Endothelial cell of umbilical vein (primary cell): ENCODE measurements around the gene GUCY2D. TPM values are rescaled to one million over a fixed set of nuclear protein-coding genes. Genes with fewer than 3 reads are reported as not detected.

Source experiments
- BruUV-seq: library from RNA; stranded (reverse); fragments of 400-500 nt; replicated peaks from 2 replicates; lab custom pipeline; 2021; lab: Mats Ljungman, UMichigan
- CTCF ChIA-PET: fragments of 300-600, 350-600 bp; sonication (Branson Sonifier 250); formaldehyde crosslinking; loops from one replicate; lab custom pipeline; 2021; ENCODE audit warnings: antibody characterized with exemption, inconsistent platforms; lab: Charles Lee
- POLR2A ChIA-PET: fragments of 300-600, 350-600 bp; sonication (Branson Sonifier 250); formaldehyde crosslinking; loops from one replicate; lab custom pipeline; 2021; ENCODE audit warnings: antibody characterized with exemption, inconsistent platforms; lab: Charles Lee
- DNase-seq: peaks from one replicate; pipeline ENCODE4 v3.0.0-alpha.2; 2011; ENCODE audit warnings: low read depth, low spot score
- FAIRE-seq: peaks from 2 replicates; lab custom pipeline; 2011; peaks lifted over from hg19 to GRCh38; lab: Jason Lieb, UNC
- H2AFZ ChIP-seq: 2 replicates; pipeline ENCODE4 v1.6.0; 2012; ENCODE audit warnings: low read depth, low read length, control low read depth, inconsistent platforms
- H3K27ac ChIP-seq: 2 replicates; pipeline ENCODE4 v1.5.1; 2011; ENCODE audit warnings: low read depth, mild to moderate bottlenecking, control low read depth, low read length, moderate library complexity; ENCODE audit not compliant: insufficient read depth
- H3K27me3 ChIP-seq, 2 experiments: 2 replicates each; pipeline versions ENCODE4 v1.6.0 to v1.6.1; 2011; ENCODE audit warnings: low read length in 2 of 2, mixed read lengths in 1 of 2; ENCODE audit not compliant: control insufficient read depth in 2 of 2, insufficient read depth in 2 of 2
- H3K36me3 ChIP-seq, 2 experiments: 2 replicates in 1 of 2; 3 replicates in 1 of 2; pipeline ENCODE4 v1.5.1; 2011; ENCODE audit warnings: low read length in 2 of 2, mild to moderate bottlenecking in 1 of 2, moderate library complexity in 1 of 2; ENCODE audit not compliant: control insufficient read depth in 2 of 2, insufficient read depth in 2 of 2; ENCODE audit errors: extremely low read depth in 1 of 2
- H3K4me1 ChIP-seq: 3 replicates; pipeline ENCODE4 v1.5.1; 2011; ENCODE audit warnings: mild to moderate bottlenecking, low read length; ENCODE audit not compliant: control insufficient read depth, insufficient read depth; ENCODE audit errors: extremely low read depth
- H3K4me2 ChIP-seq: 2 replicates; pipeline ENCODE4 v1.6.1; 2011; ENCODE audit warnings: low read length, control low read depth, mixed read lengths; ENCODE audit not compliant: insufficient read depth
- H3K4me3 ChIP-seq, 3 experiments: fragments of 200-600 bp in 1 of 3; sonication (generic), shearing (Covaris generic) in 1 of 3; replicated peaks in 1 of 3; 2 replicates each; pipeline ENCODE4 v1.5.1; 2011 to 2016; ENCODE audit warnings: control low read depth in 3 of 3, low read length in 3 of 3, mild to moderate bottlenecking in 2 of 3, inconsistent platforms in 1 of 3, low read depth in 1 of 3, moderate library complexity in 1 of 3; ENCODE audit not compliant: insufficient read depth in 1 of 3
- H3K79me2 ChIP-seq: 2 replicates; pipeline ENCODE4 v1.6.0; 2012; ENCODE audit warnings: low read length, inconsistent platforms; ENCODE audit not compliant: control insufficient read depth, insufficient read depth
- H3K9ac ChIP-seq: replicated peaks from 2 replicates; pipeline ENCODE3; 2011; ENCODE audit warnings: low read length, control low read depth; ENCODE audit not compliant: insufficient read depth; ENCODE audit errors: extremely low read depth
- H3K9me1 ChIP-seq: replicated peaks from 3 replicates; pipeline ENCODE4 v1.6.0; 2011; ENCODE audit warnings: mild to moderate bottlenecking, low read length; ENCODE audit not compliant: control insufficient read depth, insufficient read depth; ENCODE audit errors: extremely low read depth
- H3K9me3 ChIP-seq: replicated peaks from 2 replicates; pipeline ENCODE4 v1.5.1; 2012; ENCODE audit warnings: low read length, inconsistent platforms; ENCODE audit not compliant: control insufficient read depth, insufficient read depth
- H4K20me1 ChIP-seq: replicated peaks from 2 replicates; pipeline ENCODE3; 2011; ENCODE audit warnings: mild to moderate bottlenecking, low read length; ENCODE audit not compliant: control insufficient read depth, insufficient read depth; ENCODE audit errors: extremely low read depth
- EZH2 ChIP-seq: IDR thresholded peaks from 2 replicates; pipeline ENCODE4 v1.6.1; 2012; ENCODE audit warnings: borderline replicate concordance, low read depth, mild to moderate bottlenecking, moderate library complexity, low read length, inconsistent platforms; ENCODE audit not compliant: severe bottlenecking
- FOS ChIP-seq: IDR thresholded peaks from 2 replicates; pipeline ENCODE4 v1.6.1; 2011; ENCODE audit warnings: mild to moderate bottlenecking, low read length, moderate library complexity, borderline replicate concordance; ENCODE audit not compliant: insufficient read depth
- GATA2 ChIP-seq: IDR thresholded peaks from 2 replicates; pipeline ENCODE4 v1.7.0; 2011; ENCODE audit warnings: low read depth, mild to moderate bottlenecking, moderate library complexity, mixed read lengths, low read length; ENCODE audit not compliant: insufficient read length, insufficient read depth
- JUN ChIP-seq: IDR thresholded peaks from 2 replicates; pipeline ENCODE4 v1.6.1; 2011; ENCODE audit warnings: borderline replicate concordance, low read depth; ENCODE audit not compliant: insufficient read length, insufficient read depth
- MYC ChIP-seq: IDR thresholded peaks from one replicate; pipeline ENCODE4 v1.6.1; 2011; ENCODE audit warnings: mild to moderate bottlenecking, low read depth, low read length
- POLR2A ChIP-seq: IDR thresholded peaks from 2 replicates; pipeline ENCODE4 v1.6.1; 2012; ENCODE audit warnings: low read depth, mild to moderate bottlenecking, control low read depth, low read length
- POLR2AphosphoS5 ChIP-seq: IDR thresholded peaks from 2 replicates; pipeline ENCODE4 v1.6.1; 2012; ENCODE audit warnings: low read depth, mild to moderate bottlenecking, control low read depth, low read length, moderate library complexity; ENCODE audit not compliant: insufficient read depth
- dilution Hi-C: fragments of 300-500 bp; cut with MboI; formaldehyde crosslinking; loops from one replicate; pipeline ENCODE4 v1.15.0; 2019; ENCODE audit warnings: low sequenced_read_pairs; ENCODE audit not compliant: extremely low pct_ligation_motif_present
- intact Hi-C: fragments of 100-400 bp; cut with micrococcal nuclease; formaldehyde crosslinking; loops from one replicate; pipeline ENCODE4 v1.10.0; 2022
- polyA plus RNA-seq, 4 experiments: library from polyadenylated mRNA; depleted of rRNA in 3 of 4; stranded (reverse) in 3 of 4; unstranded in 1 of 4; fragments of >200 nt; gene quantifications; 2 replicates each; pipeline versions ENCODE4 v1.2.1 to v1.2.3, GENCODE V29; 2011 to 2012; ENCODE audit warnings: missing spikeins in 1 of 4
- total RNA-seq: library from RNA; stranded (reverse); gene quantifications from 2 replicates; pipeline ENCODE4 v1.2.3, GENCODE V29; 2021
- TF ChIP-seq, protein P1 (sequence below), 2 donors: IDR thresholded peaks; 1 replicate in 1 of 2; 2 replicates in 1 of 2; pipeline ENCODE4 v1.5.1; 2011; ENCODE audit warnings: low read length in 2 of 2, mild to moderate bottlenecking in 2 of 2, moderate library complexity in 2 of 2, control low read depth in 1 of 2, inconsistent platforms in 1 of 2, low read depth in 1 of 2; ENCODE audit not compliant: insufficient read depth in 1 of 2; ENCODE audit errors: extremely low read depth in 1 of 2
- TF ChIP-seq, protein P2 (sequence below): IDR thresholded peaks from 2 replicates; pipeline ENCODE4 v1.6.1; 2011; ENCODE audit not compliant: insufficient read depth, insufficient read length

The GUCY2D gene
- total and polyA plus RNA-seq, 2 donors (not counting 3 experiments of a cell fraction or from before 2014, with no cell fraction given), result not detected

DNA sequence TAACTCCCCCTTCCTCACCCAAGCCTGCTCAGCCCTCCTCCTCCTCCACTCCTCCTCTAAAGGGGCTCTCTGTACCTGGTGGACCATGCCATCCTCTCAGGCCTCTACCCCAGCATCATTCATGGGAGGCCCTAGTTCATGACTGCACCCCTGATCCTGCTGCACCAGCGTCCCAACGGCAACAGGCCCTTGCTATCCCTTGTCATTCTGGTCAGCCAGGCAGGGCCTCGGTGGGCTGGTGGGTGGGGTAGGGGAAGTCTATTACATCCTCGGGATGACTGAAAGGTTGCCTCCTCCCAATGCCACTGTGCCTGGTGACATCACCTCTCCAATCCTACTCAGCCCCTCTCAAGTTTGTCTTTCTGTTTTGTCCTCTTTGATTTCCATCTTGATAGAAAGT is 65.4 kb downstream of the GUCY2D start:
- no TSS peak for BruUV-seq
- CTCF ChIA-PET, result interaction anchor here (2.3 to 4.7 kb wide), 2 partner anchors 8 to 11 kb away, joined by 5 to 73 read pairs; no protein-coding TSS in a partner anchor
- dilution Hi-C loops, result no loop called here
- DNase-seq (no peak), FAIRE-seq (no peak)
- POLR2A ChIA-PET, result no interaction called here
- no peak overlapping the region for H3K9ac ChIP-seq
- H3K4me2 ChIP-seq, result no peak overlapping the region
- H3K36me3 ChIP-seq, result no peaks in the 10 kb centered on the region
- peaks cover 29 to 37% of the 10 kb centered on the region in 2 experiments for H3K27me3 ChIP-seq
- H4K20me1 ChIP-seq, result no peaks in the 10 kb centered on the region
- no peak overlapping the region for H2AFZ ChIP-seq
- H3K79me2 ChIP-seq, result no peaks in the 10 kb centered on the region
- no peak overlapping the region for H3K27ac ChIP-seq
- H3K4me3 ChIP-seq, result no peak overlapping the region
- no peaks in the 10 kb centered on the region for H3K9me1 ChIP-seq
- no peaks in the 10 kb centered on the region for H3K9me3 ChIP-seq
- intact Hi-C loops, result no loop called here
- H3K4me1 ChIP-seq, result peaks cover 2% of the 10 kb centered on the region
- no peak for TF ChIP-seq MYC
- TF ChIP-seq EZH2, result no peak
- no peak for TF ChIP-seq POLR2A

DNA sequence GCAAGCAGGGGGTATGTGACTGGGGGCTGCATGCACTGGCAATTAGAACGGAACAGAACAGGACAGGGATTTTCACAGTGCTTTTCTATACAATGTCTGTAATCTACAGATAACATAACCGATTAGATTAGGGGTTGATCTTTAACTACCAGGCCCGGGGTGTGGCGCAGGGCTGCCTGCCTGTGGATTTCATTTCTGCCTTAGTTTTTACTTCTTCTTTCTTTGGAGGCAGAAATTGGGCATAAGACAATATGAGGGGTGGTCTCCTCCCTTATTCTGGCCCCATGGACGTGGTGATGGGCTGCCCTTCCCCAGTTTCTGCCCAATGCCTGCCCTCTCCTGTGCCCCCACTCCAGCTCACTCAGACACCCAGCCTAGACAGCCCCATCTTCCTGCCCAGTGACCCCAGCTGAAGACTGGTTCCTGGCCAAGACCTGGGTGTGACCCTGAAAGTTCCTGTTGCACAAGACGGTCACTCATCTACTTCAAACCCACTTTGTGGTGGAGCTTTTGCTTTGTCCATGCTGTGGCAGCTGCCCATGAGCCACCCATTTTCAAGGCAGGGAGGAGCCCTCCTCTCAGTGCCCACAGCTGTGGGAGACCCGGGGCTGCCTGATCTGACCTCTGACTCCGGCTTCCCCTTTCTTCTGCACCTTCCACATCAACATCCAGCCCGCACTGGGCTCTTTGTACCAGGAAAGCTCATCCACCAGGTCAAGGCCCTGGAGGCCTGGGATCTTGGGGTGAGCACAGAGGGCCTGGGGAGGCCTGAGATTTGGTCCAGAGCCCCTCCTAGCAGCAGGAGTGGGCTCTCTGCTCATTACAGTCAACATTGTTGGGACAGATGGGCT is 66.5 kb downstream of the GUCY2D start:
- POLR2A ChIA-PET, result no interaction called here
- CTCF ChIA-PET, result interaction anchor here (0.9 to 4.7 kb wide), 7 partner anchors 9 to 50 kb away, joined by 3 to 73 read pairs (median 5); partner anchors contain the start of gene ALOXE3
- dilution Hi-C loops, result no loop called here
- Histone ChIP-seq H2AFZ (no peak overlapping the region), H3K36me3 (no peaks in the 10 kb centered on the region), H3K9ac (no peak overlapping the region), H3K4me1 (no peaks in the 10 kb centered on the region), H3K4me3 (no peak overlapping the region), H3K9me3 (no peaks in the 10 kb centered on the region), H3K79me2 (no peaks in the 10 kb centered on the region), H4K20me1 (no peaks in the 10 kb centered on the region), H3K4me2 (no peak overlapping the region), H3K27me3 (peaks cover 29 to 35% of the 10 kb centered on the region in 2 experiments), H3K9me1 (no peaks in the 10 kb centered on the region), H3K27ac (no peak overlapping the region)
- no peak for DNase-seq
- TF ChIP-seq, protein P1, sequence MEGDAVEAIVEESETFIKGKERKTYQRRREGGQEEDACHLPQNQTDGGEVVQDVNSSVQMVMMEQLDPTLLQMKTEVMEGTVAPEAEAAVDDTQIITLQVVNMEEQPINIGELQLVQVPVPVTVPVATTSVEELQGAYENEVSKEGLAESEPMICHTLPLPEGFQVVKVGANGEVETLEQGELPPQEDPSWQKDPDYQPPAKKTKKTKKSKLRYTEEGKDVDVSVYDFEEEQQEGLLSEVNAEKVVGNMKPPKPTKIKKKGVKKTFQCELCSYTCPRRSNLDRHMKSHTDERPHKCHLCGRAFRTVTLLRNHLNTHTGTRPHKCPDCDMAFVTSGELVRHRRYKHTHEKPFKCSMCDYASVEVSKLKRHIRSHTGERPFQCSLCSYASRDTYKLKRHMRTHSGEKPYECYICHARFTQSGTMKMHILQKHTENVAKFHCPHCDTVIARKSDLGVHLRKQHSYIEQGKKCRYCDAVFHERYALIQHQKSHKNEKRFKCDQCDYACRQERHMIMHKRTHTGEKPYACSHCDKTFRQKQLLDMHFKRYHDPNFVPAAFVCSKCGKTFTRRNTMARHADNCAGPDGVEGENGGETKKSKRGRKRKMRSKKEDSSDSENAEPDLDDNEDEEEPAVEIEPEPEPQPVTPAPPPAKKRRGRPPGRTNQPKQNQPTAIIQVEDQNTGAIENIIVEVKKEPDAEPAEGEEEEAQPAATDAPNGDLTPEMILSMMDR (IDR thresholded peaks at IDR 0.05; ENCODE audit: extremely low read depth in 1 of 2, insufficient read depth in 1 of 2, low read depth in 1 of 2, low read length in 2 of 2), result no peak
- TF ChIP-seq GATA2, result no peak
- TF ChIP-seq, protein P2, sequence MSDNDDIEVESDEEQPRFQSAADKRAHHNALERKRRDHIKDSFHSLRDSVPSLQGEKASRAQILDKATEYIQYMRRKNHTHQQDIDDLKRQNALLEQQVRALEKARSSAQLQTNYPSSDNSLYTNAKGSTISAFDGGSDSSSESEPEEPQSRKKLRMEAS, result no peak
- TF ChIP-seq JUN, result no peak
- no peak for TF ChIP-seq POLR2A
- TF ChIP-seq EZH2, result no peak
- no peak for TF ChIP-seq POLR2AphosphoS5
- TF ChIP-seq FOS, result no peak
- TF ChIP-seq MYC, result no peak
- intact Hi-C loops, result no loop called here
- FAIRE-seq, result no peak
- BruUV-seq, result no TSS peak
